Prostate gland (tissue), 2 donors: Measurements from ENCODE around the gene PHF21B.

Experiments used
- POLR2A ChIP-seq: fragments of 450-650 bp; IDR thresholded peaks from one replicate; pipeline ENCODE4 v1.6.1; 2016; ENCODE audit warnings: antibody characterized with exemption, mild to moderate bottlenecking
- TF ChIP-seq, protein P1 (sequence below), 4 experiments: fragments of 200-600 bp in 2 of 4; fragments of 450-650 bp in 2 of 4; sonication (generic) in 2 of 4; IDR thresholded peaks; 1 replicate in 3 of 4; 2 replicates in 1 of 4; pipeline ENCODE4 v1.5.1; 2016 to 2019; ENCODE audit warnings: antibody characterized with exemption in 4 of 4, mild to moderate bottlenecking in 2 of 4, moderate library complexity in 2 of 4

DNA sequence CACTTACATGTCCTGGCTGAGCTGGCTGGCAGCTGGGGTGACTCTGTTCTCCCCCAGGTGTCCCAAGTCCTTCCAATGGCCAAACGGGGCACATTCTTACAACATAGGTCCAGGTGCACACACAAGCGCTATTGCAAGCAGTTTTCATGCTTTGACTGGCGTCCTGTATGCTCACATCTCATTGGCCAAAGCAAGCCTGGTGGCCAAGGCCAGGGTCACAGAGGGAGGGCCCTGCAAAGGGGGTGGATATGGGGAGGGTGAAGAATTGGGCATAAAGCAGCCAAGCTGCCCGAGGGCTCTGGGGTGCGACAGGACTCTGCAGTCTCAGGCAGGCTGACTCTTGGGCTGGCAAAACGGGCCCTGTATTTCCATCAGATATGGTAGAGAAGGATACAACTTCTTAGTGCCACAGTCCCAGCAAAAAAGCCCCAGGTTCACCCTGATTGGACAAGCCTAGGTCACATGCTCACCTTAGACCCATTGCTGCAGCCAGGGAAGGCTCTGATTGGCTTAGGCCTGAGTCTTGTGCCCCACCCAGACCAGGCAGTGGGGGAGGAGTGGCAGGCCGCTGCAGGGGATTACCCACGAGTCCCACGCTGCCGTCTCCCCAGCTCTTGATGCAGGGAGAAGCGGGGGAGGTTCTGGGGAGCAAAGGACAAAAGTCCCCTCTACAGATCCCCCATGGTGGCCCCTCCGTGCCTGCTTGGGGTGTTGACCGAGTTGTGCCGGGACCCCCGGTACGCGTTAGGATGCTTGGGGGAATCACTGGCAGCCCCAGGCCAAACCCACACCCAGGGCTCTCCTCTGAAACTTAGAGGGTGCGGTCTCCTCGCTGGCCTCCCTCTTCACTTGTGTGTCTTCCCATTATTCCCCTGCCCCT lies 146.6 kb downstream of the PHF21B start:
- TF ChIP-seq, protein P1, sequence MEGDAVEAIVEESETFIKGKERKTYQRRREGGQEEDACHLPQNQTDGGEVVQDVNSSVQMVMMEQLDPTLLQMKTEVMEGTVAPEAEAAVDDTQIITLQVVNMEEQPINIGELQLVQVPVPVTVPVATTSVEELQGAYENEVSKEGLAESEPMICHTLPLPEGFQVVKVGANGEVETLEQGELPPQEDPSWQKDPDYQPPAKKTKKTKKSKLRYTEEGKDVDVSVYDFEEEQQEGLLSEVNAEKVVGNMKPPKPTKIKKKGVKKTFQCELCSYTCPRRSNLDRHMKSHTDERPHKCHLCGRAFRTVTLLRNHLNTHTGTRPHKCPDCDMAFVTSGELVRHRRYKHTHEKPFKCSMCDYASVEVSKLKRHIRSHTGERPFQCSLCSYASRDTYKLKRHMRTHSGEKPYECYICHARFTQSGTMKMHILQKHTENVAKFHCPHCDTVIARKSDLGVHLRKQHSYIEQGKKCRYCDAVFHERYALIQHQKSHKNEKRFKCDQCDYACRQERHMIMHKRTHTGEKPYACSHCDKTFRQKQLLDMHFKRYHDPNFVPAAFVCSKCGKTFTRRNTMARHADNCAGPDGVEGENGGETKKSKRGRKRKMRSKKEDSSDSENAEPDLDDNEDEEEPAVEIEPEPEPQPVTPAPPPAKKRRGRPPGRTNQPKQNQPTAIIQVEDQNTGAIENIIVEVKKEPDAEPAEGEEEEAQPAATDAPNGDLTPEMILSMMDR (IDR thresholded peaks at IDR 0.05) = no peak
- no peak for TF ChIP-seq POLR2A
